Fibroblast of mammary gland (primary cell): ENCODE results near the gene ZNG1A.
"Not testable (repeated sequence)": the region's sequence is repeated elsewhere in the genome, so short reads cannot be mapped to it uniquely, and the experiment has no call there.

Source experiments
- DNase-seq: peaks from one replicate; pipeline ENCODE4 v3.0.0-alpha.2; 2010; ENCODE audit warnings: low read depth
- H3K4me3 ChIP-seq: 2 replicates; pipeline ENCODE4 v1.5.1; 2011; ENCODE audit warnings: low read depth, mild to moderate bottlenecking, low read length, moderate library complexity; ENCODE audit not compliant: control insufficient read depth
- CTCF ChIP-seq: conservative IDR thresholded peaks from 2 replicates; pipeline ENCODE4 v1.5.1; 2011; ENCODE audit warnings: low read depth, low read length, inconsistent platforms; ENCODE audit not compliant: control insufficient read depth, insufficient read depth

ZNG1A gene

GRCh38 chr9:217950-218349 lies 39.1 kb upstream of the ZNG1A start:
- TF ChIP-seq CTCF: no peak
- H3K4me3 ChIP-seq: no peak overlapping the region

GRCh38 chr9:216866-217265 lies 38.0 kb upstream of the ZNG1A start:
- no peak overlapping the region for H3K4me3 ChIP-seq
- DNase-seq: no peak

More at GRCh38 chr9:217950-218349, 39.1 kb upstream of the ZNG1A start:
- no peak for DNase-seq

GRCh38 chr9:215631-216155 lies 36.8 kb upstream of the ZNG1A start:
- no peak overlapping the region for H3K4me3 ChIP-seq
- TF ChIP-seq CTCF: no peak
- no peak for DNase-seq

More at GRCh38 chr9:216866-217265, 38.0 kb upstream of the ZNG1A start:
- TF ChIP-seq CTCF: no peak

- peak within 1 kb of the TSS; percentile 20 for H3K4me3 ChIP-seq
- peak; percentile 21 for DNase-seq
- no peak for TF ChIP-seq CTCF
These were observed 36.0 kb upstream of the ZNG1A start, which contains the start of gene DOCK8 for GRCh38 chr9:214648-215493. Gene DOCK8, plus strand, starts transcription at chr9:214865. Its CDS starts 112 bp downstream, at chr9:214977.

GRCh38 chr9:214351-214647 lies 35.4 kb upstream of the ZNG1A start:
- no peak for DNase-seq
- H3K4me3 ChIP-seq: no peak overlapping the region
- no peak for TF ChIP-seq CTCF

GRCh38 chr9:213901-214300 lies 35.0 kb upstream of the ZNG1A start:
- H3K4me3 ChIP-seq: not testable (repeated sequence)

GRCh38 chr9:212297-212696 lies 33.4 kb upstream of the ZNG1A start:
- no peak for TF ChIP-seq CTCF
- DNase-seq: no peak
- H3K4me3 ChIP-seq: no peak overlapping the region

More at GRCh38 chr9:213901-214300, 35.0 kb upstream of the ZNG1A start:
- not testable (repeated sequence) for DNase-seq
